Esophagus squamous epithelium (tissue), 4 donors: ENCODE results near the gene AFDN.

Source experiments
- CTCF ChIP-seq, 6 experiments: fragments of 450-650 bp in 4 of 6; fragments of 200-600 bp in 2 of 6; sonication (generic) in 2 of 6; IDR thresholded peaks; one replicate each; pipeline ENCODE4 v1.5.1; 2016 to 2019; ENCODE audit warnings: antibody characterized with exemption in 6 of 6, mild to moderate bottlenecking in 4 of 6, moderate library complexity in 4 of 6
- POLR2A ChIP-seq, 4 donors: fragments of 450-650 bp; IDR thresholded peaks; one replicate each; pipeline ENCODE4 v1.6.1; 2017; ENCODE audit warnings: antibody characterized with exemption in 4 of 4, mild to moderate bottlenecking in 4 of 4, moderate library complexity in 3 of 4

- no peak for TF ChIP-seq CTCF (IDR thresholded peaks at IDR 0.05)
- no peak for TF ChIP-seq POLR2A (IDR thresholded peaks at IDR 0.05)
Measured at GRCh38 chr6:167993831-167994230, 167.1 kb downstream of the AFDN start.
